ENCODE results near the gene LRRC8D. TPM values are rescaled to one million over a fixed set of nuclear protein-coding genes. Genes with fewer than 3 reads are reported as not detected.

LRRC8D gene
- total RNA-seq, 1 experiment from 2014 or later = 25.2 TPM

- no peak for DNase-seq (ENCODE audit: low spot score)
These were observed 12.6 kb downstream of the LRRC8D start for GRCh38 chr1:89833183-89834082.

- DNase-seq (ENCODE audit: low spot score) = no peak
These were observed 13.4 kb downstream of the LRRC8D start for GRCh38 chr1:89834083-89834704.

GRCh38 chr1:89836252-89837035, 15.6 kb downstream of the LRRC8D start:
- DNase-seq (ENCODE audit: low spot score) = no peak

GRCh38 chr1:89837036-89837481, 16.2 kb downstream of the LRRC8D start:
- no peak for DNase-seq (ENCODE audit: low spot score)

- no peak for DNase-seq (ENCODE audit: low spot score)
These were observed 16.7 kb downstream of the LRRC8D start for GRCh38 chr1:89837510-89837909.

GRCh38 chr1:89839516-89839915, 18.7 kb downstream of the LRRC8D start:
- no peak for DNase-seq (ENCODE audit: low spot score)

- DNase-seq (ENCODE audit: low spot score) = no peak
These were observed 20.7 kb downstream of the LRRC8D start for GRCh38 chr1:89841507-89841906.

- DNase-seq (ENCODE audit: low spot score) = no peak
These were observed 21.9 kb downstream of the LRRC8D start for GRCh38 chr1:89842567-89843272.

- peak; percentile 36 for DNase-seq (ENCODE audit: low spot score)
These were observed 22.7 kb downstream of the LRRC8D start for GRCh38 chr1:89843273-89844130.

- DNase-seq (ENCODE audit: low spot score) = peak; percentile 9
These were observed 23.5 kb downstream of the LRRC8D start for GRCh38 chr1:89844241-89844807.

- DNase-seq (ENCODE audit: low spot score) = no peak
These were observed 24.0 kb downstream of the LRRC8D start for GRCh38 chr1:89844860-89845259.

GRCh38 chr1:89847191-89847729, 26.4 kb downstream of the LRRC8D start:
- DNase-seq (ENCODE audit: low spot score) = no peak

- DNase-seq (ENCODE audit: low spot score) = no peak
These were observed 30.1 kb downstream of the LRRC8D start for GRCh38 chr1:89850844-89851415.

- no peak for DNase-seq (ENCODE audit: low spot score)
These were observed 33.3 kb downstream of the LRRC8D start for GRCh38 chr1:89854140-89854539.

GRCh38 chr1:89855413-89856123, 34.7 kb downstream of the LRRC8D start:
- DNase-seq (ENCODE audit: low spot score) = no peak

- DNase-seq (ENCODE audit: low spot score) = no peak
These were observed 42.5 kb downstream of the LRRC8D start for GRCh38 chr1:89863165-89863830.

GRCh38 chr1:89865498-89866382, 44.9 kb downstream of the LRRC8D start:
- no peak for DNase-seq (ENCODE audit: low spot score)

Data from H4 (cell line).